HEK293T (cell line): ENCODE results near the gene LMO7.

Experiments used
- CTCF ChIA-PET: fragments of 350-600 bp; formaldehyde crosslinking; extraction: SDS; loops from one replicate; lab custom pipeline; 2021; ENCODE audit warnings: antibody characterized with exemption, inconsistent platforms; lab: Yijun Ruan, JAX
- POLR2A ChIA-PET: fragments of 350-600 bp; formaldehyde crosslinking; extraction: SDS; loops from one replicate; lab custom pipeline; 2020; ENCODE audit warnings: antibody characterized with exemption, inconsistent platforms; lab: Yijun Ruan, JAX
- DNase-seq: peaks from one replicate; pipeline ENCODE4 v3.0.0; 2012; ENCODE audit warnings: mixed read lengths; ENCODE audit errors: extremely low spot score
- ARNT ChIP-seq: fragments of 450-650 bp; IDR thresholded peaks from 2 replicates; pipeline ENCODE4 v1.6.1; 2017; ENCODE audit warnings: mild to moderate bottlenecking
- BHLHE40 ChIP-seq: fragments of 450-650 bp; IDR thresholded peaks from 2 replicates; pipeline ENCODE4 v1.6.1; 2016; ENCODE audit warnings: mild to moderate bottlenecking, moderate library complexity, borderline replicate concordance
- CTBP1 ChIP-seq: fragments of 450-650 bp; IDR thresholded peaks from 2 replicates; pipeline ENCODE4 v1.6.1; 2016; ENCODE audit warnings: borderline replicate concordance
- ELF4 ChIP-seq: fragments of 450-650 bp; IDR thresholded peaks from 2 replicates; pipeline ENCODE4 v1.6.1; 2017; ENCODE audit warnings: antibody characterized with exemption
- FOXA1 ChIP-seq: fragments of 450-650 bp; IDR thresholded peaks from 2 replicates; pipeline ENCODE4 v1.6.1; 2016; ENCODE audit warnings: mild to moderate bottlenecking
- FOXK2 ChIP-seq: fragments of 450-650 bp; IDR thresholded peaks from 2 replicates; pipeline ENCODE4 v1.6.1; 2016; ENCODE audit warnings: mild to moderate bottlenecking
- FOXM1 ChIP-seq: fragments of 450-650 bp; IDR thresholded peaks from 2 replicates; pipeline ENCODE4 v1.6.1; 2017; ENCODE audit warnings: mild to moderate bottlenecking, borderline replicate concordance
- HDGF ChIP-seq: fragments of 450-650 bp; IDR thresholded peaks from 2 replicates; pipeline ENCODE4 v1.6.1; 2017; ENCODE audit warnings: antibody characterized with exemption, borderline replicate concordance
- L3MBTL2 ChIP-seq: fragments of 450-650 bp; conservative IDR thresholded peaks from 2 replicates; pipeline ENCODE4 v1.6.1; 2016; ENCODE audit warnings: mild to moderate bottlenecking
- LEF1 ChIP-seq: fragments of 450-650 bp; IDR thresholded peaks from 2 replicates; pipeline ENCODE4 v1.6.1; 2017; ENCODE audit warnings: mild to moderate bottlenecking, borderline replicate concordance
- NFRKB ChIP-seq: fragments of 450-650 bp; IDR thresholded peaks from 2 replicates; pipeline ENCODE4 v1.6.1; 2016; ENCODE audit warnings: mild to moderate bottlenecking, moderate library complexity
- PKNOX1 ChIP-seq: fragments of 450-650 bp; IDR thresholded peaks from 2 replicates; pipeline ENCODE4 v1.6.1; 2016
- SP1 ChIP-seq: fragments of 450-650 bp; IDR thresholded peaks from 2 replicates; pipeline ENCODE4 v1.6.1; 2017
- SUZ12 ChIP-seq: fragments of 450-650 bp; IDR thresholded peaks from 2 replicates; pipeline ENCODE4 v1.6.1; 2016; ENCODE audit warnings: mild to moderate bottlenecking
- TARDBP ChIP-seq: fragments of 450-650 bp; IDR thresholded peaks from 2 replicates; pipeline ENCODE4 v1.6.1; 2016
- ZNF384 ChIP-seq: fragments of 450-650 bp; IDR thresholded peaks from 2 replicates; pipeline ENCODE4 v1.6.1; 2016

Gene LMO7

GRCh38 chr13:75800545-75800944 lies 164.4 kb downstream of the LMO7 start:
- ChIA-PET CTCF (interaction anchor here (2.3 kb wide), 1 partner anchor 104 kb away, joined by 18 read pairs; no protein-coding TSS in a partner anchor), POLR2A (no interaction called here)
- no peak for TF ChIP-seq BHLHE40
- TF ChIP-seq ELF4: no peak
- no peak for TF ChIP-seq LEF1
- no peak for TF ChIP-seq FOXM1
- TF ChIP-seq TARDBP: no peak
- no peak for TF ChIP-seq HDGF
- no peak for TF ChIP-seq CTBP1
- TF ChIP-seq FOXK2: no peak
- no peak for TF ChIP-seq ZNF384
- no peak for TF ChIP-seq FOXA1
- no peak for TF ChIP-seq SP1
- TF ChIP-seq L3MBTL2: no peak
- TF ChIP-seq NFRKB: no peak
- DNase-seq: no peak

GRCh38 chr13:75801388-75801945 lies 165.3 kb downstream of the LMO7 start:
- TF ChIP-seq LEF1: no peak
- no peak for TF ChIP-seq ARNT
- TF ChIP-seq ELF4: no peak
- TF ChIP-seq L3MBTL2: no peak
- TF ChIP-seq TARDBP: no peak
- no peak for TF ChIP-seq FOXK2
- no peak for TF ChIP-seq FOXM1
- DNase-seq: no peak
- ChIA-PET POLR2A (no interaction called here), CTCF (interaction anchor here (0.8 kb wide), 1 partner anchor 9 kb away, joined by 3 read pairs; no protein-coding TSS in a partner anchor)

- TF ChIP-seq HDGF: no peak
- ChIA-PET CTCF (interaction anchor here (1.6 kb wide), 1 partner anchor 106 kb away, joined by 6 read pairs; no protein-coding TSS in a partner anchor), POLR2A (no interaction called here)
These were observed 166.0 kb downstream of the LMO7 start for GRCh38 chr13:75802161-75802560.

GRCh38 chr13:75803164-75803611 lies 167.1 kb downstream of the LMO7 start:
- ChIA-PET CTCF (interaction anchor here (1.6 kb wide), 1 partner anchor 107 kb away, joined by 6 read pairs; no protein-coding TSS in a partner anchor), POLR2A (interaction anchor here (1.1 kb wide), 1 partner anchor 8 kb away, joined by 3 read pairs; no protein-coding TSS in a partner anchor)
- TF ChIP-seq ZNF384 (no peak), CTBP1 (no peak), L3MBTL2 (no peak), BHLHE40 (no peak), PKNOX1 (no peak), SP1 (no peak), NFRKB (no peak), FOXK2 (no peak), TARDBP (no peak), ELF4 (no peak), FOXM1 (no peak), HDGF (no peak), SUZ12 (no peak), LEF1 (no peak), FOXA1 (no peak), ARNT (no peak)
- no peak for DNase-seq

More at GRCh38 chr13:75802161-75802560, 166.0 kb downstream of the LMO7 start:
- no peak for DNase-seq

GRCh38 chr13:75804054-75804453 lies 167.9 kb downstream of the LMO7 start:
- CTCF ChIA-PET: no interaction called here
- no peak for DNase-seq
- POLR2A ChIA-PET: no interaction called here
- TF ChIP-seq FOXM1 (no peak), NFRKB (no peak), HDGF (no peak), ELF4 (no peak), PKNOX1 (no peak), ARNT (no peak)

- TF ChIP-seq ELF4: no peak
- TF ChIP-seq FOXA1: no peak
- no peak for TF ChIP-seq PKNOX1
- no peak for TF ChIP-seq ZNF384
- no peak for TF ChIP-seq SUZ12
- no peak for TF ChIP-seq L3MBTL2
- CTCF ChIA-PET: interaction anchor here (0.6 kb wide), 1 partner anchor 285 kb away, joined by 3 read pairs; no protein-coding TSS in a partner anchor
- POLR2A ChIA-PET: no interaction called here
- no peak for DNase-seq
These were observed 168.5 kb downstream of the LMO7 start for GRCh38 chr13:75804605-75805004.

GRCh38 chr13:75806117-75806516 lies 170.0 kb downstream of the LMO7 start:
- TF ChIP-seq TARDBP (no peak), NFRKB (no peak), CTBP1 (no peak), SUZ12 (no peak), FOXA1 (no peak), BHLHE40 (no peak), ELF4 (no peak), ARNT (no peak), LEF1 (no peak), FOXM1 (no peak), SP1 (no peak), FOXK2 (no peak), PKNOX1 (no peak), HDGF (no peak), ZNF384 (no peak), L3MBTL2 (no peak)
- no peak for DNase-seq
- ChIA-PET POLR2A (no interaction called here), CTCF (no interaction called here)
